Measurements from ENCODE around the gene YWHAB.

DNA sequence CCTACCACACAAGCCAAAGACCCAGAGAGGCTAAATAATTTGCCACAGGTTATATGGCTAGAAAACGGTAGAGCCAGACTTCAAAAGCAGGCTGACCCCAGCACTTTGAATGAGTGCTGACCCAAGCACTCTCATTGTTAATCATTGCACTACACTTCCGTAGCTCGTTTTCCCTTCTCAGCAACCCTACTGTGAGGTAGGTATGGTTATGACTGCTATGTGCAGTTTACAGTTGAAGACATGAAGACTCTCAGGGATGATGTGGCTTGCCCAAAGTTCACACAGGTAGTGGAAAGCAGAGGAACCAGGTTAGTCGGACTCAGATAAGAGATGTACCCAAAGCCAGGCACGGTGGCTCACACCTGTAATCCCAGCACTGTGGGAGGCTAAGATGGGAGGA lies 41.6 kb upstream of the YWHAB start:
- TF ChIP-seq, protein P1, sequence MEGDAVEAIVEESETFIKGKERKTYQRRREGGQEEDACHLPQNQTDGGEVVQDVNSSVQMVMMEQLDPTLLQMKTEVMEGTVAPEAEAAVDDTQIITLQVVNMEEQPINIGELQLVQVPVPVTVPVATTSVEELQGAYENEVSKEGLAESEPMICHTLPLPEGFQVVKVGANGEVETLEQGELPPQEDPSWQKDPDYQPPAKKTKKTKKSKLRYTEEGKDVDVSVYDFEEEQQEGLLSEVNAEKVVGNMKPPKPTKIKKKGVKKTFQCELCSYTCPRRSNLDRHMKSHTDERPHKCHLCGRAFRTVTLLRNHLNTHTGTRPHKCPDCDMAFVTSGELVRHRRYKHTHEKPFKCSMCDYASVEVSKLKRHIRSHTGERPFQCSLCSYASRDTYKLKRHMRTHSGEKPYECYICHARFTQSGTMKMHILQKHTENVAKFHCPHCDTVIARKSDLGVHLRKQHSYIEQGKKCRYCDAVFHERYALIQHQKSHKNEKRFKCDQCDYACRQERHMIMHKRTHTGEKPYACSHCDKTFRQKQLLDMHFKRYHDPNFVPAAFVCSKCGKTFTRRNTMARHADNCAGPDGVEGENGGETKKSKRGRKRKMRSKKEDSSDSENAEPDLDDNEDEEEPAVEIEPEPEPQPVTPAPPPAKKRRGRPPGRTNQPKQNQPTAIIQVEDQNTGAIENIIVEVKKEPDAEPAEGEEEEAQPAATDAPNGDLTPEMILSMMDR (IDR thresholded peaks at IDR 0.05) = no peak
- no peak for TF ChIP-seq EP300 (IDR thresholded peaks at IDR 0.05)
- TF ChIP-seq POLR2A (IDR thresholded peaks at IDR 0.05; ENCODE audit: low read depth) = no peak

All from esophagus muscularis mucosa (tissue), 4 donors.